T-helper 2 cell treated with Interferon-gamma antibody and Interleukin-4, amounts not matched to agents 100 ng/mL and 5 ng/mL, for 36 hours (primary cell): ENCODE measurements around the gene SLC43A3. TPM values are rescaled to one million over a fixed set of nuclear protein-coding genes. Genes with fewer than 3 reads are reported as not detected.
"Not testable (repeated sequence)": the region's sequence is repeated elsewhere in the genome, so short reads cannot be mapped to it uniquely, and the experiment has no call there.

Source experiments
- intact Hi-C: fragments of 100-400 bp; cut with micrococcal nuclease; formaldehyde crosslinking; loops from one replicate; pipeline ENCODE4 v1.15.1; 2023
- total RNA-seq: library from RNA; stranded (reverse); gene quantifications from 2 replicates; pipeline ENCODE4 v1.2.3, GENCODE V29; 2022

SLC43A3 gene
- total RNA-seq, 1 donor from 2014 or later: 108 TPM

DNA sequence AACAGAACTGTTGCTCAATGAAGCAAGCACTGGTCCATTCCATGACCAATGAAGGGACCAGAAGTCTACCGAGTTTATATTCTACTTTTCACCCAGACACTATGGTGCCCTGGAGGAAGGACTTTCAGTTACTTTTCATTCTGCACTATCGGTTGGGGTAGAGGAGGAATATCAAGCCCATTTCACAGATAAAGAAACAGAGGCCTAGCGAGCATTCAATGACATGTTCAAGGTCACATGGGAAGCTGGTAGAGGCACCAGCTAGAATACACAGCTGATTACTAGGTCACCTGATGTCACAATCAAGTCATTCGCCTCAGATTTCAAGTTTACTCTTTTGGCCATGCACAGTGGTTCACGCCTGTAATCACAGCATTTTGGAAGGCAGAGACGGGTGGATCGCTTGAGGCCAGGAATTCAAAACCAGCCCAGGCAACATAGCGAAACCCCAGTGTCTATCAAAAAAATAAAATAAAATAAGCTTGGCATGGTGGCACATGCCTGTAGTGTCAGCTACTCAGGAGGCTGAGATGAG lies 18.9 kb downstream of the SLC43A3 start:
- intact Hi-C loops: no loop called here

DNA sequence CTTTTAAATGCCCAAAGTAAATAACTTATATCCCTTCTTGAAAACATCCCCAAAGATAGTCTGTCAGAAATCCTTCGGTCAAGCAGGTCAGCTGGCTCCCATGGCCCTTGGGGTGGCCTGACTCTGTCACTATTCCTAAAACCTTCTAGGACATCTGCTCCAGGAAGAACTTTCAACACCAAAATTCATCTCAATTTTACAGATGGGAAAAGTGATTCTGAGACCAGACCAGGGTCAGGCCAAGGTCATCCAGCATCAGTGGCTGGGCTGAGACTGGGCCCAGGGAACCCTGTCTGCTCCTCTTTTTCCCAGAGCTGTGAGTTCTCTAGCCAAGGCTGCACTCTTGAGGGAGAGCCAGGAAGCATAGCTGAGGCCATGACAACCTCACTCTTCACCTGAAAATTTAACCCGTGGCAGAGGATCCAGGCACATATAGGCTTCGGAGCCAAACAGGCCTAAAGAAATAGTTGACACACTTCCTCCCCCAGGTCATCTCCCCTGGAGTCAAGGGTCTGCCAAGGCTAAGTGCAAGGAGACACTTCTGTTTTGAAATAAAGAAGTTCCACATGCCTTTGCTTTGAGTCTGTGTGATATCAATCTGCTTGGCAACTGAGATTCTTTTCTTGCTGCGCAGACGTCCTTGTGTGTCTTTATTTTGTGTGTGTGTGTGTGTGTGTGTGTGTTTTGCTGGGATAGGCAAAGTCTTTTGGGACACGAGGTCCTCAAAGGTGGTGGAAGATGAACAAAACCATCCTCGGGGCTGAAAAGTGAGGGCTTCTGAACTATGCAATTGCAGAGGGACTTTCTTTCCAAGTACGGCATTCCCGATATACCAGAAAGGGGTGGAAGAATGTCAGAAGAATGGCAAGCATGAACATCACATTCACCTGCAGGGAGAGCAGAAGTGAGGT lies 19.7 kb downstream of the SLC43A3 start:
- intact Hi-C loops: no loop called here

DNA sequence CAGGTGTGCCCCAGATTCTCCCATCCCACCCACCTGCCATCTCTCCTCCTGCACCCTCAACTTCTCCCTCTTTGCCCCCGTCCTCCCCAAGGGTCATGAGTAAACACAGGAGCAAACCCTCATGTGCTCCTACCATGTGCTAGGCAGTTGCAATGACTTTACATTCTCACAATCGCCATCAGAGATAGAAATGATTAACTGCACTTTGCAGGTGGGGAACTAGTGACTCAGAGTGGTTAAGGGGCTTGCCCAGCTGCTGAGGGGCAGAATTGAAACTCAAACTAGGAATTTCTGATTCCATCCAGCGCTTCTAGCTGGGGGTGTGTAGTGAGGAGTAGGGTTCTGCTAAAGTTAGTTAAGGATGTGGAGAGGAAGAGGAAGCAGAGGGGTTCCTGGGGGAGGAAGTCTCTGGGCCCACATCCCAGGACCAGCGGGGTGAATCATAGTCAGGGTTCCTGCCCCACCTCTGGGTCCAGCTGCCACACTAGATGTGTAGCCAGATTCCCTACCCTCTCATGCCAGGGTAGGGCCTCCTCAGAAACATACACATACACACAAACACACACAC lies 20.5 kb downstream of the SLC43A3 start:
- intact Hi-C loops: no loop called here

DNA sequence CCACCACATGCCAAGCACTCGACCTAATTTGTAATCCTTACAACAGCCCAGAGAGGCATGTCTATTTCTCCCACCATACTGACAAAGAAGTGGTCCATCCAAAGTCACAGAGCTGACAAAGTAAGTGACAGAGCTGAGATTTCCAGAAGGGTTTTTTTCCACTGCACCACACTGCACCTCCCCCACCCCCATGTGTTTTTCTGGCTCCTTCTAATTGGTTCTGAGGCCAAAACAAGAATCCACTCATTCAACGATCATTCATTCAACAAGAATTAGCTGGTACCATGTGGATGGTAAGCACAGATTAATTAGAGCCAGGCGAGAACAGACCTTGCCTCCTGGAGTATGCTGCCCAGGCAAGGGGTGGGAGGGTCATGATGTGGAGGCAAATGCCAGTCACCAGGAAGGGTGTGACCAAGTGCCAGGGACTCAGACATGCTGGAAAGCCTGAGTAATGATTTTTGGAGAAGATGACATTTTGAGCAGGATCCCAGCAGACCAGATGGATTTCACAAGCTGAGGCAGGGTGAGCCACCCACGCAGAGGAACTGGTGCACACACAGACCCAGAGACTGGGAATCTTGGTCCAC lies 21.6 kb downstream of the SLC43A3 start:
- intact Hi-C loops: no loop called here

DNA sequence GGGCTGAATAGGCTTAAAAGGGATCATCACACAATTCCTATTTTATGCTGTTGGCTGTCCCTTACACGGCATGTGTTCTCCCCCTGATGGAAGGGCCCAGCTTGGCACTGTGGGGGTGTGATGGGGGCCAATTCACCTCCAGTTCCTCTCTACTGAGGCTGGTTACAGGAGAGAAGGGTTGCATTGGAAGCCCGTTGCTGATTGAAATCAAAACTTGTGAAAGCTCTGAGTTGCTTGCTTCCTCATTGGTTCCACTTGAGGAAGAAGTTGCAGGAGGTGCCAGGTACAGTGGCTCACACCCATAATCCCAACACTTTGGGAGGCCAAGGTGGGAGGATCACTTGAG lies 23.1 kb downstream of the SLC43A3 start:
- intact Hi-C loops: no loop called here

DNA sequence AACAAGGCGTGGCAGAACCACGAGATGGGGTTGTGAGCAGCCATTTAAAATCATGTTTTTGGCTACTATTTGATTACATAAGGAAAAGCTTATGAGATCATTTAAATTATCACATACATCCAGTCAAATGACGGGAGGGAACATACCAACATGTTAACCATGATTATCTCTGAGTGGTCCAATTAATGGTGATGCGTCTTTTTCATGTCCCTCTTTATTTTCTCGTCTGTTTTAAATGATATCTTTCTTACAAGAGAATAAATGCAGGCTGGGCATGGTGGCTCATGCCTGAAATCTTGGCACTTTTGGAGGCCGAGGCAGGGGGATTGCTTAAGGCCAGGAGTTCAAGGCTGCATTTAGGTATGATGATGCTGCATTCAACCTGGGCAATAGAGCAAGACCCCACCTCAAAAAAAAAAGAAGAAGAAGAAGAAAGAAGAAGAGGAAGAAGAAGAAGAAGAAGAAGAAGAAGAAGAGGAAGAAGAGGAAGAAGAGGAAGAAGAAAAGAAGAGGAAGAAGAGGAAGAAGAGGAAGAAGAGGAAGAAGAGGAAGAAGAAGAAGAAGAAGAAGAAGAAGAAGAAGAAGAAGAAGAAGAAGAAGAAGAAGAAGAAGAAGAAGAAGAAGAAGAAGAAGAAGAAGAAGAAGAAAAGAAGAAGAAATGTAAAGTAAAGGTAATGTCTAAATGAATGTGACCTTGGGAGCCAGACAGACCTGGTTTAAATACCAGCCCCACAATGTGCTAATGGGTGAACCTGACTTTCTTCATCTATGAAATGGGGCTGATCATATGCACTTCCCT lies 23.7 kb downstream of the SLC43A3 start:
- intact Hi-C loops: not testable (repeated sequence)

GRCh38 chr11:57402188-57403002 lies 24.5 kb downstream of the SLC43A3 start:
- intact Hi-C loops: no loop called here

GRCh38 chr11:57399972-57400578 lies 26.8 kb downstream of the SLC43A3 start:
- intact Hi-C loops: no loop called here

GRCh38 chr11:57399221-57399620 lies 27.7 kb downstream of the SLC43A3 start:
- intact Hi-C loops: no loop called here

DNA sequence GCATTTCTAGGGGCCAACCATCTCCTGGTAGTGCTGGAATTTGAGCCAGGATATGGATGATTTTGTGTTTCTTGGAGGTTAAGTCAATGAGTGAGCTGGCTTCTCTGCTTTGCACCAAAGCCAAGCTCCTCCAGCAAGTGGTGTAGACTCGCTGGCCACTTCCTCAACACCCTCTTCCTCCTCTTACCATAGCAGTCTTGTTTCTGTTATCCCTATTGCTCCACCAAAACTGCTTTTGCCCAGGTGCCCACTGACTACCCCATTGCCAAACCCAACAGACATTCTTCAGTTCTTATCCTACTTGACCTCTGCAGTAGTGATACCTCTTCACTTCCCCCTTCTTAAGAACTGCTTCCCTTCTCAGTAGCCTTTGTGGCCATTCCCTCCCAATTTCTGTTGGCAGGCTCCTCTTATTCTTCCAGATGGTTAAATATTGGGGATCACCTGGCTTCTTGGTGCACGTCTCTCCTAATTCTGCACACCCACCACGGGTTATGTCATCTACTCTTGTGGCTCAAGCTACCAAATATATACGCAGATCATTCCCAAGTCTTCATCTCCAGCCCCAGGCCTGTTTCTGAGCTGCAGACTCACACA lies 29.4 kb downstream of the SLC43A3 start:
- intact Hi-C loops: no loop called here

DNA sequence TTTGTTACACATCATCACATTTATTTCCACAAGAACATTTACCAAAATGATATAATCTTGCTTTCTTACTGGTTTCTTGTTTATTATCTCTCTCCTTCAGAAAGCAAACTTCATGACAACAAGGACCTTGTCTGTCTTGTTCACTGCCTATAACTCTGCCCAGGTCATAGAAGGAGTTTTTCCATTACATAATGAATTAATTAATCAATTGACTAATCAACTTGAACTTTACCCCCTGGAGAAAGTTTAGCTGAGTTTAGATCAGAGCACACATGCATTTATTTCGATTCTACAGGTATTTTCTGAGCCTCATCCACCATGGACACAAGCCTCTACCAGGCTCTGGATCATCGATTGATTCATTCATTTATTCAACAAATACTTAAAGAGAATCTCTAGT lies 30.2 kb downstream of the SLC43A3 start:
- intact Hi-C loops: no loop called here

GRCh38 chr11:57395905-57396623 lies 30.9 kb downstream of the SLC43A3 start:
- intact Hi-C loops: no loop called here

GRCh38 chr11:57394203-57394965 lies 32.5 kb downstream of the SLC43A3 start:
- intact Hi-C loops: no loop called here

DNA sequence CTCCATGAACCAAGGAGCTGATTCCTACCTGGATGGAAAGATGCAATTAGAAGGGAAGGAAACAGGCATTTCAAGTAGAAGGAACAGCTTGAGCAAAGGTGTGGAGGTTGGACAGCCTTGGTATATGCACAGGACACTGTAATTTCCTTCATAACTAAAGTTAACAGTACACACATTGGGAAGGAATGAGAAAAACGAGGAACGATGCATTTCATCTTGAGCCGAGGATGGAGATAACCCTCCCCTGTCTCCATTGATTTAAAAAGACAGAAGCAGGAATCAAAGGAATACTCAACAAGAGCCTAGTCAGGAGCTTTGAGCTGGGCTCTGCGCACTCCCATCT lies 34.2 kb downstream of the SLC43A3 start:
- intact Hi-C loops: no loop called here

DNA sequence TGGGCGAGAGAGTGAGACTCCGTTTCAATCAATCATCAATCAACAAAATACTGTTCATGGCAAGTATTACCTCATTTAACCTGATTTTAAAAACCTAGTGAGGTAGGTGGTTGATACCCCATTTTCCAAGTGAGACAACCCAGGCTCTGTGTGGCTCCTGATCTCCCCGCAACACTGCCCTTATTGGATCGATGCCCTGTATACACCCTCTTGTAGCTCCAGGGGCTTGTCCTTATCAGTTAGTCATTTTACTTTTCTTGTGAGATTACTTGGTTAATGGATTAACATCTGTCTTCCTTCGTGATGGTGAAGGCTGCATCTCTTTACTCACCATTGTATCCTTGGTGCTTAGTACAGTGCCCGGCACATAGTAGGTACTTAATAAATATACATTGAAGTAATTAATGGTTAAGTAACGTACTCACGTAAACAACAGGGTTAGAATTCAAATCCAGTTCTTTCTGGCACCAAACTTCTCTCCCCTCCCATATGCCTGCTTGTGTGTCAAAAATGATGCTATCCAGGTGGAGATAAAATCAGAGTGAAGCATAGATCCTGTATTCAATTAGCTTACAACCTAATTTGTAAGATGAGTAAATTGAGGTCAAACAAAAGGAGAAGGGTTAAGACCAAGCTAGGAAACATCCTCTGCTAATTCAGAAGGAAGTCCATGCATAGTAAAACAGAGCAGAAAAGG lies 34.7 kb downstream of the SLC43A3 start:
- intact Hi-C loops: no loop called here

DNA sequence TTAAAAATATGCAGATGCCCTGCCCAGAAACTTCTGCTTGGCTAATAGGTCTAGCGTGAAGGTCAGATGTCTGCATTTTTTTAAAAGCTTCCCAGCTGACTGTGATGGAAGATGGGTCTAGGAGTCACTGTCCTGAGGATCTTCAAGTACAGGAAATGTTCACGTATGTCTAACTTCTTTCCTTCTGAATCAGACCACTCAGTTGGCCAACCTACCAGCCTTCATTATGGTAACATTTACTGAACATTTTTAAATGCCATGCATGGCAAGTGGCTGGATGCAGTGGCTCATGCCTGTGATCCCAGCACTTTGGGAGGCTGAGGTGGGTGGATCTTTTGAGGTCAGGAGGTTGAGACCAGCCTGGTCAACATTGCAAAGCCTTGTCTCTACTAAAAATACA lies 35.4 kb downstream of the SLC43A3 start:
- intact Hi-C loops: no loop called here

DNA sequence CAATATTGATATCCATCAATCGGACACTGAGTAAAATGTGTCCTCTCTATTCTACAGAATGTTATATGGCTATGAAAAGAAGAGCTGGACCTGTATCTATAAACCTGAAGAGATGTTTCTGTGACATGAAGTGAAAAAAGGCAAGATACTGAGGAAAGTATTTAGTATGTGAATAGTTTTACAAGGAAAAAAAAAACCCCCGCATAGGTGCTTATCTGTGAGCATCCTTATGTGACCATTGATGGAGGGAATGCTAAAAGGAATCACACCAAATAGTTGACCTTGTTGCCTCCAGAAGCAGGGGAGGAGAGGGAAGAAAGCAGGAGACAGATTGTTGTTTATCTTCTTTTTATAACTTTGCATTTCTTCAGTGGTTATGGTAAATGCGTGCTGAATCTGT lies 35.8 kb downstream of the SLC43A3 start:
- intact Hi-C loops: no loop called here

DNA sequence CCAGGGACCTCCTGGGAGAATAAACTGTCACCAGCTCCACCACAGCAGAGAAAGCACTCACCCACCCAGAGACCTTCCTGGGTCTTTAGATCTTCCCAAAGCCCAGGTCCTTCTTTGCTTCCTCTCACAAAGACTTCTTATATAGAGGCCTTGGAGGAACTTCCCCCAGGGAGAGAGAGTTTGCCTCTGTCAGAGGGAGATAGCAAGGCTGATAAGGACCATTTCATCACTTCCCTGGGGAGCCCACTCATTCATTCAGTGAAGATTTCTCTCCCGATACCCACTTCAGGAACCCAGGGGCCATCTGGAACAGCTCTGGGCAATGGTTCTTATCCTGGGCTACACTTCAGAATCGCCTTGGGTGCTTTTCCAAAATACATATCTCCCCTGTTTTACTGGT lies 36.4 kb downstream of the SLC43A3 start, which contains the start of gene PRG2:
PRG2 (minus strand) TSS at position 116 of the 400 bp plus-strand sequence. CDS start 706 bp downstream, outside the sequence.
- intact Hi-C loops: no loop called here
